ENCODE data around the gene KIRREL2. TPM values are rescaled to one million over a fixed set of nuclear protein-coding genes. Genes with fewer than 3 reads are reported as not detected.
"Not testable (repeated sequence)": the region's sequence is repeated elsewhere in the genome, so short reads cannot be mapped to it uniquely, and the experiment has no call there.

KIRREL2 gene
- total RNA-seq, 1 donor from 2014 or later = 100.0 TPM

GRCh38 chr19:35824150-35824549 lies 32.6 kb upstream of the KIRREL2 start:
- Mint-ChIP-seq H3K4me1 (ENCODE audit: low read depth) (peaks cover 3% of the 10 kb centered on the region), H3K9me3 (ENCODE audit: low read depth) (no peaks in the 10 kb centered on the region), H3K27me3 (peaks cover 29% of the 10 kb centered on the region), H3K36me3 (ENCODE audit: insufficient read depth) (no peaks in the 10 kb centered on the region), H3K4me3 (ENCODE audit: low read depth) (no peak overlapping the region), H3K27ac (no peak overlapping the region)
- no peak for DNase-seq (ENCODE audit: low spot score, unreplicated experiment)
- no peak for TF ChIP-seq CTCF (IDR thresholded peaks at IDR 0.05; ENCODE audit: unreplicated experiment)

- Mint-ChIP-seq H3K4me1 (ENCODE audit: low read depth) (no peaks in the 10 kb centered on the region), H3K4me3 (ENCODE audit: low read depth) (no peak overlapping the region), H3K36me3 (ENCODE audit: insufficient read depth) (peaks cover 1% of the 10 kb centered on the region), H3K27me3 (peaks cover 45% of the 10 kb centered on the region), H3K9me3 (ENCODE audit: low read depth) (no peaks in the 10 kb centered on the region), H3K27ac (no peak overlapping the region)
- peak; percentile 80 for DNase-seq (ENCODE audit: low spot score, unreplicated experiment)
- TF ChIP-seq CTCF (IDR thresholded peaks at IDR 0.05; ENCODE audit: unreplicated experiment) = no peak
Observed at GRCh38 chr19:35828692-35829301, 27.9 kb upstream of the KIRREL2 start.

GRCh38 chr19:35830986-35831385 lies 25.7 kb upstream of the KIRREL2 start:
- Mint-ChIP-seq H3K36me3 (ENCODE audit: insufficient read depth) (peaks cover 1% of the 10 kb centered on the region), H3K4me1 (ENCODE audit: low read depth) (no peaks in the 10 kb centered on the region), H3K27me3 (peaks cover 49% of the 10 kb centered on the region), H3K9me3 (ENCODE audit: low read depth) (no peaks in the 10 kb centered on the region), H3K27ac (no peak overlapping the region), H3K4me3 (ENCODE audit: low read depth) (no peak overlapping the region)
- DNase-seq (ENCODE audit: low spot score, unreplicated experiment) = no peak
- TF ChIP-seq CTCF (IDR thresholded peaks at IDR 0.05; ENCODE audit: unreplicated experiment) = no peak

GRCh38 chr19:35832054-35832453 lies 24.7 kb upstream of the KIRREL2 start:
- no peak for TF ChIP-seq CTCF (IDR thresholded peaks at IDR 0.05; ENCODE audit: unreplicated experiment)
- Mint-ChIP-seq H3K36me3 (ENCODE audit: insufficient read depth) (peaks cover 1% of the 10 kb centered on the region), H3K4me1 (ENCODE audit: low read depth) (no peaks in the 10 kb centered on the region), H3K9me3 (ENCODE audit: low read depth) (no peaks in the 10 kb centered on the region), H3K27me3 (peaks cover 51% of the 10 kb centered on the region), H3K27ac (no peak overlapping the region), H3K4me3 (ENCODE audit: low read depth) (no peak overlapping the region)
- no peak for DNase-seq (ENCODE audit: low spot score, unreplicated experiment)

- Mint-ChIP-seq H3K27me3 (peaks cover 49% of the 10 kb centered on the region), H3K4me3 (ENCODE audit: low read depth) (no peak overlapping the region), H3K4me1 (ENCODE audit: low read depth) (no peaks in the 10 kb centered on the region), H3K27ac (no peak overlapping the region), H3K36me3 (ENCODE audit: insufficient read depth) (peaks cover 3% of the 10 kb centered on the region), H3K9me3 (ENCODE audit: low read depth) (no peaks in the 10 kb centered on the region)
- no peak for DNase-seq (ENCODE audit: low spot score, unreplicated experiment)
- no peak for TF ChIP-seq CTCF (IDR thresholded peaks at IDR 0.05; ENCODE audit: unreplicated experiment)
Observed at GRCh38 chr19:35833972-35834371, 22.7 kb upstream of the KIRREL2 start.

GRCh38 chr19:35836096-35836495 lies 20.6 kb upstream of the KIRREL2 start:
- not testable (repeated sequence) for H3K4me1 Mint-ChIP-seq (ENCODE audit: low read depth); H3K4me3 Mint-ChIP-seq (ENCODE audit: low read depth); H3K9me3 Mint-ChIP-seq (ENCODE audit: low read depth); H3K36me3 Mint-ChIP-seq (ENCODE audit: insufficient read depth); H3K27ac Mint-ChIP-seq; DNase-seq (ENCODE audit: low spot score, unreplicated experiment)
- peaks cover 44% of the 10 kb centered on the region for H3K27me3 Mint-ChIP-seq
